Activated B cell treated with CpG ODN at 0.5 μM for 24 hours (primary cell): ENCODE data around the gene PON2. TPM values are rescaled to one million over a fixed set of nuclear protein-coding genes. Genes with fewer than 3 reads are reported as not detected.
"Not testable (repeated sequence)": the region's sequence is repeated elsewhere in the genome, so short reads cannot be mapped to it uniquely, and the experiment has no call there.

ENCODE experiments used
- ATAC-seq: fragments of 200-7000 bp; cut with Tn5 transposase; one replicate; pipeline ENCODE4 v1.10.0; 2021; ENCODE audit warnings: low read depth, mild to moderate bottlenecking, moderate library complexity
- CTCF ChIA-PET: fragments of 350-600 bp; sonication (Branson Sonifier 250); formaldehyde crosslinking; loops from one replicate; lab custom pipeline; 2021; ENCODE audit warnings: antibody characterized with exemption; lab: Charles Lee
- POLR2A ChIA-PET: fragments of 350-600 bp; sonication (Branson Sonifier 250); formaldehyde crosslinking; loops from one replicate; lab custom pipeline; 2021; ENCODE audit warnings: antibody characterized with exemption; lab: Charles Lee
- DNase-seq: peaks from one replicate; pipeline ENCODE4 v3.0.0; 2022
- H3K27ac Mint-ChIP-seq: one replicate; pipeline ENCODE4 v1.8.0; 2020; ENCODE audit warnings: mixed read lengths
- H3K27me3 Mint-ChIP-seq: one replicate; pipeline ENCODE4 v1.8.0; 2021; ENCODE audit warnings: mixed read lengths
- H3K36me3 Mint-ChIP-seq: one replicate; pipeline ENCODE4 v1.8.0; 2021; ENCODE audit warnings: low read depth, mixed read lengths
- H3K4me1 Mint-ChIP-seq: one replicate; pipeline ENCODE4 v1.8.0; 2021; ENCODE audit warnings: mixed read lengths
- H3K4me3 Mint-ChIP-seq: one replicate; pipeline ENCODE4 v1.8.0; 2020; ENCODE audit warnings: mild to moderate bottlenecking, mixed read lengths
- H3K9me3 Mint-ChIP-seq: one replicate; pipeline ENCODE4 v1.8.0; 2020; ENCODE audit warnings: mixed read lengths
- CTCF ChIP-seq: fragments of 200-600 bp; IDR thresholded peaks from one replicate; pipeline ENCODE4 v1.8.0; 2022; ENCODE audit warnings: antibody characterized with exemption, mild to moderate bottlenecking
- intact Hi-C: fragments of 100-400 bp; cut with micrococcal nuclease; formaldehyde crosslinking; loops from one replicate; pipeline ENCODE4 v1.15.1; 2024
- total RNA-seq: library from RNA; stranded (reverse); gene quantifications from 2 replicates; pipeline ENCODE4 v1.2.3, GENCODE V29; 2022

Gene PON2
- total RNA-seq, 1 donor from 2014 or later, result 9.2 TPM

- no peak overlapping the region for H3K4me3 Mint-ChIP-seq
Observed at GRCh38 chr7:95389516-95389915, 45.3 kb downstream of the PON2 start.

GRCh38 chr7:95379457-95379856 is 55.4 kb downstream of the PON2 start:
- H3K36me3 Mint-ChIP-seq, DNase-seq, H3K9me3 Mint-ChIP-seq, POLR2A ChIA-PET, H3K27ac Mint-ChIP-seq, CTCF ChIA-PET, H3K4me3 Mint-ChIP-seq, H3K4me1 Mint-ChIP-seq, ATAC-seq, intact Hi-C loops: not testable (repeated sequence)
- peaks cover 10% of the 10 kb centered on the region for H3K27me3 Mint-ChIP-seq

More at GRCh38 chr7:95389516-95389915, 45.3 kb downstream of the PON2 start:
- ATAC-seq, result no peak
- no peak for TF ChIP-seq CTCF
- peaks cover 6% of the 10 kb centered on the region for H3K9me3 Mint-ChIP-seq
- no peaks in the 10 kb centered on the region for H3K4me1 Mint-ChIP-seq
- intact Hi-C loops, result no loop called here
- ChIA-PET POLR2A (no interaction called here), CTCF (no interaction called here)
- H3K36me3 Mint-ChIP-seq, result no peaks in the 10 kb centered on the region
- H3K27me3 Mint-ChIP-seq, result peaks cover 27% of the 10 kb centered on the region
- no peak for DNase-seq
- no peak overlapping the region for H3K27ac Mint-ChIP-seq

- no peak overlapping the region for H3K4me3 Mint-ChIP-seq
- no peak for ATAC-seq
- intact Hi-C loops, result no loop called here
- CTCF ChIA-PET, result no interaction called here
- DNase-seq, result no peak
- H3K27ac Mint-ChIP-seq, result no peak overlapping the region
- peaks cover 10% of the 10 kb centered on the region for H3K27me3 Mint-ChIP-seq
- H3K36me3 Mint-ChIP-seq, result no peaks in the 10 kb centered on the region
- POLR2A ChIA-PET, result no interaction called here
- no peaks in the 10 kb centered on the region for H3K4me1 Mint-ChIP-seq
- no peaks in the 10 kb centered on the region for H3K9me3 Mint-ChIP-seq
- TF ChIP-seq CTCF, result no peak
Observed at GRCh38 chr7:95376632-95377400, 58.0 kb downstream of the PON2 start.

GRCh38 chr7:95375591-95376257 is 59.1 kb downstream of the PON2 start:
- H3K4me3 Mint-ChIP-seq, result no peak overlapping the region
- no peak for ATAC-seq
- DNase-seq, result no peak
- ChIA-PET POLR2A (no interaction called here), CTCF (no interaction called here)
- TF ChIP-seq CTCF, result no peak
- H3K27ac Mint-ChIP-seq, result no peak overlapping the region
- H3K27me3 Mint-ChIP-seq, result peaks cover 9% of the 10 kb centered on the region
- H3K9me3 Mint-ChIP-seq, result no peaks in the 10 kb centered on the region
- no peaks in the 10 kb centered on the region for H3K4me1 Mint-ChIP-seq
- no peaks in the 10 kb centered on the region for H3K36me3 Mint-ChIP-seq
- intact Hi-C loops, result no loop called here

- Mint-ChIP-seq H3K4me3 (no peak overlapping the region), H3K4me1 (no peaks in the 10 kb centered on the region), H3K27me3 (no peaks in the 10 kb centered on the region), H3K9me3 (no peaks in the 10 kb centered on the region), H3K36me3 (no peaks in the 10 kb centered on the region), H3K27ac (no peak overlapping the region)
- ChIA-PET POLR2A (no interaction called here), CTCF (no interaction called here)
- intact Hi-C loops, result no loop called here
- no peak for DNase-seq
- ATAC-seq, result no peak
- no peak for TF ChIP-seq CTCF
Observed at GRCh38 chr7:95373323-95373722, 61.5 kb downstream of the PON2 start.
